Activated T-cell treated with anti-CD3 and anti-CD28 coated beads, Interleukin-2, amount 50 U/mL, for 1 hour (primary cell): Measurements from ENCODE around the gene LRRC10.
"Not testable (repeated sequence)": the region's sequence is repeated elsewhere in the genome, so short reads cannot be mapped to it uniquely, and the experiment has no call there.

Experiments
- DNase-seq: peaks from one replicate; pipeline ENCODE4 v3.0.0-alpha.2; 2020

Gene LRRC10

GRCh38 chr12:69613351-69613750, 2.6 kb upstream of the LRRC10 start:
- DNase-seq, result no peak

DNA sequence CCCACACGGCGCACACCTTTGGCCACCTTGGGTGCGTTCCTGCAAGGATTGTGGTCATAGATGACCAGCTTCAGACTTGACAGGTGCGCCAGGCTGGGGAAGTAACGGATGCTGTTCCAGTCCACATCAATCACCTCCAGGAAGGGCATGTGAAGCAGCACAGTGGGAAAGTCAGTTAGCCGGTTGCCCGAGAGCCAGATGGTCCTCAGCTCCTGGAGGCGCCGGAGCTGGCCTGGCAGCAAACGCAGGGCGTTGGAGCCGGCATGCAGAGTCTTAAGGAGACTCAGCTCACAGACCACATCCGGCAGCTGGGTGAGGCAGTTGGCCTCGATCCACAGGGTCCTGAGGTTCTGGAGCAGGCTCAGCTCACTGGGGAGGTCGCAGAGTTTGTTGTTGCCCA, 581 bp downstream of the LRRC10 start:
- DNase-seq, result no peak

DNA sequence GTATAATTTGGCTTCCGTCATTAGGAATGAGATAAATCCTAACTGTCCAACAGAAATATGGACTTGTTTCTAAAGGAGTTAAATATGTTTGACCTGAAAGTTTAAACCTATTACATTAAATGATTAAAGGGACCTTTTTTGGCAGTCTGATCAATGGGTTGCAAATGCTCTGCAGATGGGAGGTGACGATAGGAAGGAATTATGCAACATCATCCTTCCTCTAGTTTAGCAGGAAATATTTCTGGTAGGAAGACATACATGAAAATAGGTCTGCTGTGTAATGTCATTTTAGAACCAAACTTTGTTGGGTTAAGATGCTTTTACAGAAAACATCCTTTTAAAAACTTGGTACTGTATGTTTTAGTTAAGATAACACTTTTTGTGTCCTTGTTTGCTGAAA, 2.6 kb downstream of the LRRC10 start:
- DNase-seq, result no peak

DNA sequence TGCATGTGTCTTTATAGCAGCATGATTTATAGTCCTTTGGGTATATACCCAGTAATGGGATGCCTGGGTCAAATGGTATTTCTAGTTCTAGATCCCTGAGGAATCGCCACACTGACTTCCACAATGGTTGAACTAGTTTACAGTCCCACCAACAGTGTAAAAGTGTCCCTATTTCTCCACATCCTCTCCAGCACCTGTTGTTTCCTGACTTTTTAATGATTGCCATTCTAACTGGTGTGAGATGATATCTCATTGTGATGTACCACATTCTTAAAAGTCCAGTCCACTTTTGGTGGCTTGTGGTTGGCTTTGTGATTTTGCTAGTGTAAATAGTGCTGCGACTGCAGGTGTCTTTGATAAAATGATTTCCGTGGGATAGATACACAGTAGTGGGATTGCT, 6.4 kb downstream of the LRRC10 start:
- not testable (repeated sequence) for DNase-seq

DNA sequence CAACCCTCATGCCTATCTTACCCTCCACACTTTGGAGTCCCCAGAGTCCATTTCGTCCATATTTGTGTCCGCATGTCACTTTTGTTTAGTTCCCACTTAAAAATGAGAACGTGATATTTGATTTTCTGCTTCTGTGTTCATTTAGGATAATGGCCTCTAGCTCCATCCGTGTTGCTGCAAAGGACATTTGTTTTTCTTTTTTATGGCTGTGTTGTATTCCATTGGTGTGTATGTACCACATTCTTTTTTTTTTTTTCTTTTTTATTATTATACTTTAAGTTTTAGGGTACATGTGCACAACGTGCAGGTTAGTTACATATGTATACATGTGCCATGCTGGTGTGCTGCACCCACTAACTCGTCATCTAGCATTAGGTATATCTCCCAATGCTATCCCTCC, 7.2 kb downstream of the LRRC10 start:
- DNase-seq, result not testable (repeated sequence)

- DNase-seq, result no peak
These were observed 7.8 kb downstream of the LRRC10 start for GRCh38 chr12:69602954-69603353.

GRCh38 chr12:69601962-69602685, 8.6 kb downstream of the LRRC10 start:
- no peak for DNase-seq

DNA sequence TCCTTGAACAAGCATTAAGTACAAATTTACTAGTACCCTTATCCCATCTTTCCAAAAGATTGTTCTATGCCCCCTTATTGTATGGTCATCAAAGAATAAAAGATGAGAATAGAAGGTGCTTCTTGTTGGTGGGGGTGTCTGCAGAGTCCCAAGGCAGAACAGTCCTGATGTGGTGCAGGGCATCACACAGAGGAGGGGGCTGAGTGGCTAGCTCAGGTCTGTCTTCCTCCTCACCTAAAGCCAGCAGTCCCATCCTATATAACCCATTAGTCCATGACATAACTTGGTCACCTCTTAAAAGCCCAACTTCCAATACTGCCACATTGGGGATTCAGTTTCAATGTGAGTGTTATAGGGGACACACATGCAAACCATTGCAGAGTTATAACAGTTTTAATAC, 9.9 kb downstream of the LRRC10 start:
- no peak for DNase-seq

DNA sequence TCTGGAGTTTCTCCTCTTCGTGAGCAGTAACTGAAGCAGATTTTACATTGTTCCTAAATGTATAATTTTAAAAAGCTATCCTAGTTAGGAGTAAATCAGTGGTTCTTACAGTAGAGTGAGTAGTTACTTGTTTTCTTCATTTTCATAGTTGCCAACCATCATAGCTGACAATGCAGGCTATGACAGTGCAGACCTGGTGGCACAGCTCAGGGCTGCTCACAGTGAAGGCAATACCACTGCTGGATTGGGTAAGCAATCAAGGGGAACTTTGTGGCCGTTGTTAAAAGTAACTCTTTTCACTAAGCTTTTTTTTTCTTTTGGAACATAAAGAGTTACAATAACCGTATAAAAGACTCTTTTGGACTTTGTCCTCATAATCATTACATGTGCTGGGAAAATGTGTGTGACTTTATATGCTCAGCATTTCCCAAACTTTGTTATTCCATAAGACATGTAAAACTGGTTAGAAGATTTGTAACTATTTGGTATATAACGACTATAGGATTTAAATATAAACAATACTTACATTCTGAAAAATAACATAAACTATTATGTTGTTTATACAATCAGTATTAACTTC, 12.4 kb downstream of the LRRC10 start:
- no peak for DNase-seq

DNA sequence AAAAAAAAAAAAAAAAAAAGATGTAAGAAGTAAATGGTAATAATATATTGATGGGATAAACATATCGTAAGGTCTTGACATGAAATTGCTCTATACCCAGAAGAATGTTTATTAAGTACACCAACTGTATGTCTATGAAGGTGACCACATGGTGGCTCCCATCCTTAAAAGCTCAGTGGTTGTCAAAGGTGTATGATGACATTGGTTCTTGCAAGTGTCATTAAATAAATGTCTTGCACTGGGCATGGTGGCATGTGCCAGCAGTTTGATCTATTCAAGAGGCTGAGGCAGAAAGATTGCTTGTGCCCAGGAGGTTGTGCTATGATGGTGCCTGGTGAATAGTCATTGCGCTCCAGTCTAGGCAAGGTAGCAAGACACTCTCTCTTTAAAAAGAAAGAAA, 15.0 kb downstream of the LRRC10 start:
- DNase-seq, result no peak

GRCh38 chr12:69589082-69589481, 21.6 kb downstream of the LRRC10 start:
- DNase-seq, result no peak

- DNase-seq, result no peak
These were observed 22.2 kb downstream of the LRRC10 start for GRCh38 chr12:69588527-69588926.

DNA sequence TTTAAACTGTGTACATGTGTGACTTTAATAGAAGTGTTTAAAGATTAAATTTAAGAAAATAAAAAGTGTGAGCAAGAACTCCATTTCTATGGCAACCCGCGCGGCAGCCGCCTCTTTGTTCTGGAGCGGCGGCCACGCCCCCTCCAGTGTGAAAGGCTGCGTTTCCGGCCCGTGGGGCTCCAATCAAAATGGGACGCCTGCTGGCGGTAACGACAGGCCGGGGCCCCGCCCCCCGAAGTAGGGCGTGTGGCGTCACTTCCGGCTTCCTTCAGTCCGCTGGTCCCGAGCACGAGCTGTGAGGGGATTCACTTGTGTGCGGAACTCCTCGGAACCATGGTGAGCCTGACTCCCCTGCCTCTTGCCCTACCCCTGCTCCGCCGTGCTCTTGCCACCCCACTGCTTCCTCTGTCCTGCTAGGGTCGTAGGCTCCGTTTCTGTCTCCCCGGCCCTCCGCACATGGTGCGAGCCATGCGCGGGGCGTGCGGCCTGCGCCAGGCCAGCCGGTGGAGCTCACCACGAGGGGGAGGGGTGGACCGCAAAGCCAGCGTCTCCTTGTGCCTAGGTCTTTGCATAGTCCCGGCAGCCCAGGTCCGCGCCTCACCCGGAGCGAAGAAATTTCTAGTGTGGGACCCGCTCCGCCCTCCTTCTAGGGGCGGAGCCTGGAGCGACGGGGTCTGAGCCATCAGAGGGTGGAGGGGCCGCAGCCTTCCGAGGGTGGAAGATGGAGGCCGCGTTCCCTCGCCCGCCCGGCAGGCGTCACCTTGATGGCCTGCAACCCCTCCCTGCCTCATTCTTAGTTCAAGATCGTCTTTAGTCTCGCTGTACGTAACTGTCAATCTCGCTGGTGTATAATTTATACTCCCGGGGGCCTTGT, 25.3 kb downstream of the LRRC10 start, which contains the start of gene CCT2:
TSS of gene CCT2 (plus strand) at position 271 of the 874 bp plus-strand sequence. CDS start at position 334, 63 bp downstream.
- DNase-seq, result peak; percentile 95

DNA sequence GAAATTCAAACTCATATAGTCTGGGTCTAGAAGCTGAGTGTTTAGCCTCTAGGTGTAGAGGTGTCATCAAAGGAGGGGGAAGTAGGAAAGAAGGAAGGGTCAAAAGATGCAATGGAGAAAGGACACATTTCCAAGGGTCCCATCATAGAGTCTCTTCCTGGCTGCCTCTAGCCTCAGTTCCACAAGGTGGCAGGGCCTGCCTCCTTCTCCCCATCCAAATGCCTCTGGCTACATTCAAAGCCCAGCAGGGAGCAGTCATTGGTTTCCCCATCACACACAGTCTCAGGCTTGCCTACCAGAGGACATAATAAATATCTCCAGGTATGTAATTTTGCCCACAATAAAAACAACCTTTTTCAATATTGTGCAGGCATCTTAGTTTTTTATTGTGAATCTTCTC, 27.5 kb downstream of the LRRC10 start:
- DNase-seq, result no peak

- DNase-seq, result no peak
These were observed 30.6 kb downstream of the LRRC10 start for GRCh38 chr12:69580074-69580473.

DNA sequence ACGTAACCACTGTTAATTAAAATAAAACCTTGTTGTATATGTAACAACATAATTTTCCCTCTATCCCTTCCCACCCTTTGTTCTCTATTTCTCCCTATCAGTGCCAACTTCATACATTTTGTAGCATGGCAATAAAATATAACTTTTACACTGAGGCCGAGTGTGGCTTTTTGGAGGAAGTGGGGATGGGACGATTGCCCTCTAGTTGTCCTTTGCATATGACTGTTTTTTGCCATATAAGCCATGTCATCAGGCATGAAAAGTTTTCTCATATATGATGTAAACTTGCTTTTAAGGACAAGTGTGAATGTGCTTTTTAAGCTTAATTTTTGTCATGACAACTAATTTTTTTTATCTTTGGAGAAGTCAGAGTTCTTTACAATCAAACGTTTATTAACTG, 31.7 kb downstream of the LRRC10 start:
- no peak for DNase-seq

- no peak for DNase-seq
These were observed 32.4 kb downstream of the LRRC10 start for GRCh38 chr12:69578283-69578682.

DNA sequence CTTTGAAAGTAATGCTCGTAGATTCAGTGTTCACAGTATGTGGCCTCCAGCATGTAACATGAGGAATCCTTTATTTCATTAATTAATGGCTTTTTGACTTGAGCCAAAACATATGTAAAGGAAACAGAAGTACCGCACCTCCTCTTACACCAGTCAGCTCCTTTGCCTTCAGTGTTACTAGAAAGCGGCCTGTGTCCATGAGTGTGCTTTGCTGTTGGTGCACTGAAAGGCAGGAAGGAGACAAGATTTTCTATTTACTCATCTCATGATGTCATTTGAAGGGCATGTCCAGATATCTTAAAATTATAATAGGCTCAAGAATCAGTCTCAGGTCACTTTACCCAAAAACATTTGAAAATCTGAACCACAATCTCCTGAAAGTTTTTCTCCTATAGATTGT, 35.4 kb downstream of the LRRC10 start:
- DNase-seq, result no peak

DNA sequence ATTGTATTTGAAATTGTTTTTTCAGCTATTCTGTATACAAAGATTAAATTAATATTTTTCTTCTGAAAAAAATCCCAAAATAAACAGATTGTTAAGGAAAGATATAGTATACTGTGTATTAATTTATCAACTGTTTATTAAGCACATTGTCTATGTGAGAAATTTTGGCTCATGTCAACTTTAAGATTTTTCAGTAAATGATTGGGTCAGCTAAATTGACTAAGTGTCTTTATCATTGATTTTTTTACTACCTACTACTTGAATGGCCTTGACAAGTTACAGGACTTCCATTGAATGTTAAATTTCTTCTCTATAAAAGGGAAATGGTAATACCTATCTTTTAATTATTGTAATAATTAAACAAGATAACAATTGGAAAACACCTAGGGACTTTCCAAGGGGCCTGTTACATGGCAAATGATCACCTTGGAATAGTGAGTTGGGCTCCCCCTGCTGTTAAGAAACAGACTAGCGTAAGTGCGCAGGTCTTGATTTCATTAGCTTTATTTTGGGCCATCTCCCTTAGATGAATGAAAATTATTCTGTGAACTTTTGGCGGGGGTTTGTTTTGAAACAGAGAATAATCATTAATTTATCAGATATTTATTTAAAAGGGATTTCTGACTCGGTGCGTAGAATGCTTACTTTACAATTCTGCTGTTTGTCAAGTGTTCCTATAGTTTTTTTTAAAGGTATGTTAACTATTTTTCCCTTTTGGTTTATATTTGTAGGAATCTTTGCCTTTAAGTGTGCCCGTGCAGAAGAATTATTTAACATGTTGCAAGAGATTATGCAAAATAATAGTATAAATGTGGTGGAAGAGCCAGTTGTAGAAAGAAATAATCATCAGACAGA, 39.9 kb downstream of the LRRC10 start:
- peak; percentile 45 for DNase-seq

DNA sequence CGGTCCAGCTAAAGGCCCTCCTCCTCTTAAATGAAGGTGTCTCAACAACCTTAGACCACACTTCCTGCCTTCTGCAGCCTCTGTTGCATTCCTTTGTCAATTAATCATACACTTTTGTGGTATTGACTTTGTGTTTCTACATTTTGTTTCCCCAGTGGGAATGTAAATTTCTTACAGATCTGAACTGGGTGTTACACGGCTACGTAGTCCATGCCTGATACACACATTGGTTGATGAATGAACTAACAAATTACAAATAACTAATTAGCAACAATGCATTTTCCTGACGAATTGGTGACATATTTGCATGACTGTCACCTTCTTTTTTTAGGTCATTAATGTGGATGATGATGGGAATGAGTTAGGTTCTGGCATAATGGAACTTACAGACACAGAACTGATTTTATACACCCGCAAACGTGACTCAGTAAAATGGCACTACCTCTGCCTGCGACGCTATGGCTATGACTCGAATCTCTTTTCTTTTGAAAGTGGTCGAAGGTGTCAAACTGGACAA, 40.6 kb downstream of the LRRC10 start:
- DNase-seq, result no peak

- DNase-seq, result no peak
These were observed 41.5 kb downstream of the LRRC10 start for GRCh38 chr12:69569236-69569635.

DNA sequence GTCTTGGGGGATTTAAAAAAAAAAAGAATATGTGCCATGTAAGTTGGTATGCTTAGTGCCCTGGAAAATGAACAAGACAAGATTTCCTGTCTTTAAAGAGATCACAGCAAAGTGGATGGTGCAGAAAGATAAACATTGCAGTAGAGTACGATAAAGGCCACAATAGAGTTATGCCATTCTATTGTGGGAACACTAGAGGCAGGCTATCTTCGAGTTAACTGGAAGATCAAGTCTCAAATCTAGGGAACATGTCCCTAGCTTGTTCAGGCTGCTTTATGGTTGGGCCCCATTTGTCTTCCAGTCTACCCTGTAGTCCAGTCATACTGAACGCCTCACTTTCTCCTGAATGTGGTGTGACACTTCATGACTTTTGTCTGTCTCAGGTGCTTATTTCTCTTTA, 44.1 kb downstream of the LRRC10 start:
- DNase-seq, result no peak
